CD4-positive, alpha-beta T cell treated with Interleukin-17A for 4 hours (primary cell): Measurements from ENCODE around the gene KCP.
"Not testable (repeated sequence)": the region's sequence is repeated elsewhere in the genome, so short reads cannot be mapped to it uniquely, and the experiment has no call there.

ENCODE experiments used
- DNase-seq: peaks from one replicate; pipeline ENCODE4 v3.0.0-alpha.2; 2020; ENCODE audit warnings: mixed read lengths

KCP gene

DNA sequence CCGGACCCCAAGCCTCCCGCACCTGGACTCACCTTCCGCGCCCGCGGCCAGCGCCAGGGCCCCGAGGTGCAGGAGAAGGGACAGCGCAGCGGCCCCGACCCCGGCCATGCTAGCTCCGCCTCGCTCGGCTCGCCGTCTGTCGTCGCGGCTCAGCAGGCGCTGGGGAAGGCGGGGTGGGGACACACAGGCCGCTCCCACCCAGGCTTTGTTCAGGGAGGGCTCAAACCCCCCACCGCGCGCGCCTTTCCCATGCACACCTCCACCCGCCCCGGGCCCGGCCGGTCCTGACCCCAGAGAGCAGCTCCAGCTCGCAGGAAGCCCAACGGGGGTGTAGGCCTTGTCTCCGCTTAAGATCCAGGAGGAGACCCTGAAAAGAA, at the start of gene KCP:
TSS of gene KCP (minus strand) at position 141 of the 377 bp plus-strand sequence. CDS start at position 108, 33 bp downstream.
- DNase-seq: no peak

DNA sequence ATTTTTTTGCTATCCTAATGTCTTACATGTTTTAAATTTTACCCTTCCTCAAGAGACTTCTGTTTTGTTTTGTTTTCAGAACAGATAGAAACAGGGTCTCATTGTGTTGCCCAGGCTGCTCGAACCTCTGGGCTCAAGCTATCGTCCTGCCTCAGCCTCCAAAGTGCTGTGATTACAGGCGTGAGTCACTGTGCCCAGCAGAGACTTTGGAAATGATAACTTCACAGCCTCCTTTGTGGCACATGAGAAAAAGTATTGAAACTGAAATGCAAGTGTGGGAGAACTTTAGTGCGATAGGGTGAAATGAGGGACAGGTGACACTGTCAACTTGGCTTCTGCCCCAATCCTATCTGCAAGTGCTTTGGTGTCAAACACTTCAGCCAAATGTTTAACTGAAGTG, 48.8 kb upstream of the KCP start:
- DNase-seq: no peak

DNA sequence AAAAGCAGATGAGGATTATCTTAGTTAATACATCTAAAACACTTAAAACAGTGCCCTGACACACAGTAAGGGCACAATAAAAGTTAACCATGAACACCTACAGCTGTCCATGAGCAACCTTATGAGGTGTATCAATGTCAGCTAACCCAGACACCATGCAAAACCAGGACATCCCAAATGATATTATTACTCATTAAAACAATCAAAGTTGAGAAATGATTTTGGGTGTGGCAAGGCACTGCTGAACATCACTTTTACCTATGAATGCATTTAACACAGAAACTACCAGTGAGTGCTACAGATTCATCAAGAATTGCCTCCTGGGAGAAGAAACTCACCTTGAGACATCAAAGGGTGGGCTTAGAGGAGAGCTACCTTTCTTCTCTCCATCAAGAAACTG, 45.5 kb upstream of the KCP start:
- no peak for DNase-seq

DNA sequence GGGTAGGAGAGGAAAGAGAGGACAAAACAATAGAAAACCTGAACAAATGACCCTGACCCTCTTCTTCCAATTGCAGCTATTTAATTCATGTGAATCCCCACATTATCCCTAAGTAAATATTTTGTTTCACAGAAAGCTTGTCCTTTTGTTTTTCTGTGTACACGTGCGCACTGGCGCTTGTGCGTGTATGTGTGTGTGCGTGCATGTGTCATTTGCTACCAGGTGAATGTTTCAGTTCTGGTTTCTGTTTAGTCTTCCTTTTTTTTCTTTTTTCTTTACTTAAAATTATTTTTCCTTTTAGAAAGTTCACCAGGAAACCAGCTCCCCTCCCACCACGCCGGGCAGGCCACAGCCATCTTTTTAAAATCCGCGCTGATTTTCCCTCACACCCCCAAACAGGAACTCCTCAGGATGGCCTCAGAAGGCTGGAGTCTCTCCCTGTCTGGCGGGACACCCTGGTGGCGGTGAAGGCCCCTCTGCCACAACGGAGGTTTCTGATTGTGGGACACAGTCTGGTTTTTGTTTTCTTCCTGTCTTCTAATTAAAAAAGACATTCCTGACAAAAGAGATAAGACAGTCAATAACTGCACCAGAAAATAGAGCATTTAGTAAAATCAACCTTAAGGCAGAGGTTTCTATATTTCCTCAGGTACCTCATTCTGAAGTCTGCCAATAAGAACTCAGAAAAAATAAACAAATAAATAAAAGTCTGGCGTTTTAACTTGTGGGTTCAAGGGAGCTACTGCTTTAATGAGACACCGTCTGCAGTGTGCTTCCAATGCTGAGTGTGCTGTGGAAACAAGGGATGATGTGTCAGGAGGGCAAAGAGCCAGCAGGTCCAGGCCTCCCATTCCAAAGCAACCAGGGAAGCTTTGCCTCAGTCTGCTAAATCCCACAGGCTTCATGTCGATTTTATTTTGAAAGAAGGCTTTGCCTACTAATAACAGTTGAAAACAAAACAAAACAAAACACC, 44.6 kb upstream of the KCP start:
- no peak for DNase-seq

DNA sequence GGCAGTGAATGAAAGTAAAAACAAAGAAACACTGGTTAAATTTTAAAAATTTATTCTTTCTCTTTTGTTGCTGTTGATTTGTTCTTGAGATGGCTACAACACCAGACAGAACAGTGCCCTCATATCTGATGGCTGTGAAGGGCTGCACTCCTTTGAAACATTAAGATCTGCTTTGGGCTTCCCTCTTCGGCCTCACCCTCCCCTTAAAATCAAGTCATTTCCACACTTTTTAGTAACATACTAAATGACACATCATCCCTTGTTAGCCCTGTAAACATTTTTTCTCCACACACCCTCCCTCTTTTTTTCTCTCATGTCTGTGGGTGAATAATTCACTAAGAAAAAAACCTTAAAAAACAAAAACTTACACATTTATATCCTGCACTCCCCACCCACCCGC, 43.6 kb upstream of the KCP start:
- no peak for DNase-seq

DNA sequence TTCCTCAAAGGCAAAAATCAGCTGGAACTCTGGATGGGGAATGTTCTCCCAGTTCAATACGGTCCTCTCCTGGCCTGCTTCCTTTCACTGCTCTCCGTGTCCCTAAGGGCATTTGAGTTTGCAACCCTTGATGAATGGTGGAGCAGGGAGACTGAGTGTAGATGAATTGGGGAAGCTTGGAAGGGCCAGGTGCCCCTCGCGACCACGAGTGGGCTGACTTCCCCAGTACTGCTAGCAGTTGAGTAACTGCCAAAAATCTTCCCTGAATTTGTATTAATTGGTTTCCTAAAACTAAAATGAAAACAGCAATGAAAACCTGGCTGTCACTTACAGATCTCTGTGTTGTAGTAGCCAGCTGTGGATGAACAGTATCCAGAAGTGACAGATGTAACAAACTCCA, 40.8 kb upstream of the KCP start:
- DNase-seq: no peak

DNA sequence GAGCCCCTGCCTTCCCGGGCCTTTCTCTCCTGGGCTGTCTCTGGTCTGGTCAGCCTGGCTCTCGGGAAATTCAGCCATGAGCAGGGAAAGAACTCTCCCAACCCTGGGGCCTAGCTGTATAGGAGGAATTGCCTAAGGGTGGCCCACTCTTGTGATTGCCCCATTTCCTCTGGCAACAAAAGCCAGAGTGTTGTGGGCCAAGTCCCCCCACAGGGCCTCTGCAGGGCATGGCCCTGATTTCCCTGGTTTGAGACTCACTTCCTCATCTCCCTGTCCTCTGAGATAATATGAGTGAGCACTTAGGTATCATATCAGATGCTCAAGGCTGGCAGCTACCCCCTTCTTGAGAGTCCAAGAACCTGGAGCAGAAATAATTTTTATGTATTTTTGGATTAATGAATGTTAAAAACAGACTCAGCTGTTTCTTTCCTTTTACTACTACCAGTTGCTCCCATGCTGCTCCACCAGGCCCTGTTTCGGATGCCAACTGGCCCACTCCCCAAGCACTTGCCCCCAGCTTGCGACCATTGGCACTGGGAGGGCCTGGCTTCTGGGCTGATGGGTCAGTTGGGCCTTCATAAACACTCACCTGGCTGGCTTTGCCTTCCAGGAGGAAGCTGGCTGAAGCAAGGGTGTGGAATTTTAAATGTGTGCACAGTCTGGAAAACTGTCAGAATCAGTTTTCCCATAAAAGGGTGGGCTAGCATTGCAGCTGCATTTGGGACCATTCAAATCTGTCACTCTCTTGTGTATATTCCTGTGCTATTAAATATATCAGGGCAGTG, 38.7 kb upstream of the KCP start:
- no peak for DNase-seq

DNA sequence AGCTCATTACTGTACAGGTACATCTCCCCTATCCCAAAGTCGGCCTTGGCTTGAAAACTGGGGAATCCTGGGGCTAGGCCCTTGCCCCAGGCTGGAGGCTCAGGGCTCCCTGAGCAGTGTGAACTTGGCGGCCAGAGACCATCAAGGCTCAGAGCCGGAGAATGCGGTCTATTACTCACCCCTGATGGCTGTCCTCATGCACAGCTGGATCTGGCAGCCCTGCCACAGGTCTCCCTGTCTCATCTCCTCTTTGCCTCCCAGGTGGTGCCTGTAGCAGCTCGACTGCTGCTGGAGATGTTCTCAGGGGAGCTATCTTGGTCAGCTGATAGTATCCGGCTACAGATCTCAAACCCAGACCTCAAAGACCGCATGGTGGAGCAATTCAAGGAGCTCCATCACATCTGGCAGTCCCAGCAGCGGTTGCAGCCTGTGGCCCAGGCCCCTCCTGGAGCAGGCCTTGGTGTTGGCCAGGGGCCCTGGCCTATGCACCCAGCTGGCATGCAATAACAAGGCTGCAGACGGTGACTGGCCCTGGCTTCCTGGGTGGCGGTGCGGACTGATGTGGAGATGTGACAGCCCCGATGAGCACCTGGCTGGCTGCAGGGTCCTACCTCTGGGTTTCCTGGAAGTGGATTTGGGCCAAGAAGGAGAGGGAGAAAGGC, 37.9 kb upstream of the KCP start:
- DNase-seq: no peak

DNA sequence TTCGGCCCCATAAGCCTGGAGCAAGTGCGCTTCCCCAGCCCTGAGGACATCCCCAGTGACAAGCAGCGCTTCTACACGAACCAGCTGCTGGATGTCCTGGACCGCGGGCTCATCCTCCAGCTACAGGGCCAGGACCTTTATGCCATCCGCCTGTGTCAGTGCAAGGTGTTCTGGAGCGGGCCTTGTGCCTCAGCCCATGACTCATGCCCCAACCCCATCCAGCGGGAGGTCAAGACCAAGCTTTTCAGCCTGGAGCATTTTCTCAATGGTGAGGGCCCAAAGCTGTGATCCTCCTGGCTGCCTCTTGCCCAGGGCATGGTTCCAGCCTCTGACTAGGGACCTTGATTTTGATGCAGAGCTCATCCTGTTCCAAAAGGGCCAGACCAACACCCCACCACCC, 37.3 kb upstream of the KCP start:
- DNase-seq: no peak

DNA sequence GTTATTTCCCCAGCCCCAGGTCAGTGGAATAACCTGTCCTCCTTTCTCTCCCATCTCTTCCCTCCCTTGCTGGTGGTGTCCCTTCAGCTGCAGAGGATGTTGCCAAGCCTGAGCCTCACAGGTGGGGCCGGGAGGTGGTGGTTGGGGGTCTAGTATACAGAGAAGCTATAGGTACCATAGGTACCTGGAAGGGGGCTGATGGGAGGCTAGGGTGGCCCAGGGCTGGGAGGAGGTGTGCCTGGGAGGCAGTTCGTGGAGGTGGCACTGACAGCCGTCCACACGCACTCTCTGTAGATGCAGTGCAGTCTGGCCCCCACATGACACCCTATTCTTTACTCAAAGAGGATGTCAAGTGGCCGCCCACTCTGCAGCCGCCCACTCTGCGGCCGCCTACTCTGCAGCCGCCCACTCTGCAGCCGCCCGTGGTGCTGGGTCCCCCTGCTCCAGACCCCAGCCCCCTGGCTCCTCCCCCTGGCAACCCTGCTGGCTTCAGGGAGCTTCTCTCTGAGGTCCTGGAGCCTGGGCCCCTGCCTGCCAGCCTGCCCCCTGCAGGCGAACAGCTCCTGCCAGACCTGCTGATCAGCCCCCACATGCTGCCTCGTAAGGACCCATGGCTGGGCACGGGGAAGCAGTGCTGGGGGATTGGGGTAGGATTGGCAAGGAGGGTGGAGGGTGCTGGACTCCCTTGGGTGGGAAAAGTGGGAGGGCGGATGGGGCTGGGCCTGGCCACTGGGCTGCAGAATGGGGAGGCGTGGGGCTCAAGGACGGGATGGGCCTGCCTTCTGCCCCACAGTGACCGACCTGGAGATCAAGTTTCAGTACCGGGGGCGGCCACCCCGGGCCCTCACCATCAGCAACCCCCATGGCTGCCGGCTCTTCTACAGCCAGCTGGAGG, 36.7 kb upstream of the KCP start:
- no peak for DNase-seq

DNA sequence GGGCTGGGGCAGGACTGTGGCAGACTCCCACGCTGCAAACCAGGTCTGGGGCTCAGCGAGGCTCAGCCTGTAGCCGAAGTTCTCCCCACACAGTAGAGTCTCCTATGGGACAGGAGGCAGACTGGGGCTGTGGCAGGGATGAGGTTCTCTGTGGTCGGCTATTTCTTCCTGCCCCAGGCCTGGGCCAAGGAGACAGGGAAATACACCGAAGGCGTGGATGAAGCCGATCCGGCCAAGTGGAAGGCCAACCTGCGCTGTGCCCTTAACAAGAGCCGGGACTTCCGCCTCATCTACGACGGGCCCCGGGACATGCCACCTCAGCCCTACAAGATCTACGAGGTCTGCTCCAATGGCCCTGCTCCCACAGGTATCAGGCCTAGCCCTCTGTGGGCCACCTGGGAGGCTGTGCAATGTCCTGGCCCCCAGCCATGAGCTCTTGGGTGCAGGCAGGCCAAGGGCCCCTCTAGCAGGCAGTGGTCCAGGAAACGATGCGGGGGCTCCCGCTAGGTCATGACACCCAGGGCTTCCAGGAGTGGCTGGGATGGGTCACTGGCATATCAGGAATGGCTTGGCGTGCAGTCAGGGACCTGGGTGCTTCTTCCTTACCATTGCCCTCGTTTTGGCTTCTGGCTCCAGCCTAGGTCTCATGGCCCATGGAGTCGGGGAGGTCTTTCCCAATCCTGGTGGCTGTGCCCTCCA, 35.3 kb upstream of the KCP start:
- DNase-seq: no peak

DNA sequence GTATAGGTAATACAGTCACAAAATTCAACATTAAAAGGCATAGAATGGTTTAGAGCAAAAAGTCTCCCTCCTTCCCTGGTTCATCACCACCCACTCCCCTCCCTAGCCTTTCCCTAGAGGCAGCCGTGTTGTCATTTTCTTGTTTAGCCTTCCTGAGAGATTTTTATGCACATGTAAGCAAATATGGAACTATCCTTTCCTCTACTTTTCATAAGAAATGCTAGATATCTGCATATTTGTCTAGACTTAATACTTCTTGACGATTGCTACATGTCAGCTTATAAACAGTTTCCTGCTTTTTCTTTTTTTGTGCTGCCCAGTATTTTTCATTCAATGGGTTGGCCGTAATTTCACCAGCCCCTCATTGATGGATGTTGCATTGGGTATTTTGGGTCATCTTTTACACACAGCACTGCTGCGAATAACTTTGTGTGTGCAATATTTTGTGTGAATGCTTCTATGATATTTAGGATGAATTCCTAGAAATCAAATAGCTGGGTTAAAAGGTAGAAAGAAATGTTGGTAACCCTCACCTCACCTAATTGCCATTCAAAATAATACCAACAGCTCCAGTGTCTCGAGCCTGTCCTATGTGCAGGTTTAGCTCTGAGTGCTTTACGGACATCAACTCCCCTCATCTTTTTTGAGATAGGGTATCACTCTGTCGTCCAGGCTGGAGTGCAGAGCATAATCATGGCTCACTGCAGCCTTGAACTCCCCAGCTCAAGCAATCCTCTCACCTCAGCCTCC, 34.2 kb upstream of the KCP start:
- DNase-seq: no peak

DNA sequence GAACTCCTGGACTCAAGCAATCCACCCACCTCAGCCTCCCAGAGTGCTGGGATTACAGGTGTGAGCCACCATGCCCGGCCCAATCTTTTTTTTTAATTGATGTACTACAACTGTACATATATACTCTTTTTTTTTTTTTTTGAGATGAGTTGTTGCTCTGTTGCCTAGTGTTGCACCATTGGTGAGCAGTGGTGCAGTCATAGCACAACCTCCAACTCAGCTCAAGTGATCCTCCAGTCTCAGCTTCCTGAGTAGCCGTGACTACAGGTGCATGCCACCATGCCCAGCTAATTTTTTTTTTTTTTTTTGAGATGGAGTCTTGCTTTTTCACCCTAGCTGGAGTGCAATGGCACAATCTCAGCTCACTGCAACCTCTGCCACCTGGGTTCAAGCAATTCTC, 32.7 kb upstream of the KCP start:
- not testable (repeated sequence) for DNase-seq

DNA sequence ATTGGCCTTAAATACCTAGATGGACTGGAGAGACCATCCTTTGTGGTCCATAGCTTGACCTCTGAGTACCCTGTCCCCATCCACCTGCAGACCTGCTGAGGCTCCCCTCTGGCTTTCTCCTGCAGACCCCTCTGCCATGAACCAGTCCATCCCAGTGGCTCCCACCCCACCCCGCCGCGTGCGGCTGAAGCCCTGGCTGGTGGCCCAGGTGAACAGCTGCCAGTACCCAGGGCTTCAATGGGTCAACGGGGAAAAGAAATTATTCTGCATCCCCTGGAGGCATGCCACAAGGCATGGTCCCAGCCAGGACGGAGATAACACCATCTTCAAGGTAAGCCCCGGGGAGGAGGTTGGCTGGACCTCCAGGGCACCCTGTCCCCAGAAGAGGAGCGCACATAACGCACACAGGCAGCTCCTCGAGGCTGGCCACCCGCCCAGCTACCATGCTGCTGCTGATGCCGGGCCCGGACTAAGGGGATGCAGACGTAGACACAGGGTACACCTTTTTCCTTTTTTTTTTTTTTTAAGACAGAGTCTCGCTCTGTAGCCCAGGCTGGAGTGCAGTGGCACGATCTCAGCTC, 31.5 kb upstream of the KCP start:
- no peak for DNase-seq

DNA sequence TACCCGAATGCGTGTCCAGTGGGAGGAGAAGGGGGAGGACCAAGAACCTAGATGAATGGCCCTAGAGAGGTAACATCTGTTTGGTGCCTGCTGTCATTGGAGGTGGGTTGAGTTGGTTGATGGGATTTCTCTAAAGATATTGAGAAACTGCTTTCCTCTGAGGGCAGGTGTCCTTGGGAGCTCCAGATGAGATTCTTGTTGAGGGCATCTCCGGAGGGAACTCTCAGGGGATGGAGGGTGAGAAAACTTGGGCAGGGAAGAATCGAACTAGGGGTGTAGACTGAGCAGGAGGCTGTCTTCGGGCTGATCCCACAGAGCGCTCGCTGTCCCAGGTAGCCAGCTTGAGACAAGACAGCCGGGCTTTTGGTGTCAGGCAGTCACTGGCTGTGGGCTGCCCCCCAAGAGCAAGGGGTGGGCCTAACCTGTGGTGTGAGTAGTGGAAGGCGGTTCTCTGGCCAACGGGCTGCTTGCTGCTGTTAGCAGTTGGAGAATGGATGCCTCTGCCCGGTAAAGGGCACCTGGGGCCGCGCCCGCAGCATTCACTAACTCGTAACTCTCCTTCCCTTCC, 30.9 kb upstream of the KCP start:
- DNase-seq: no peak

DNA sequence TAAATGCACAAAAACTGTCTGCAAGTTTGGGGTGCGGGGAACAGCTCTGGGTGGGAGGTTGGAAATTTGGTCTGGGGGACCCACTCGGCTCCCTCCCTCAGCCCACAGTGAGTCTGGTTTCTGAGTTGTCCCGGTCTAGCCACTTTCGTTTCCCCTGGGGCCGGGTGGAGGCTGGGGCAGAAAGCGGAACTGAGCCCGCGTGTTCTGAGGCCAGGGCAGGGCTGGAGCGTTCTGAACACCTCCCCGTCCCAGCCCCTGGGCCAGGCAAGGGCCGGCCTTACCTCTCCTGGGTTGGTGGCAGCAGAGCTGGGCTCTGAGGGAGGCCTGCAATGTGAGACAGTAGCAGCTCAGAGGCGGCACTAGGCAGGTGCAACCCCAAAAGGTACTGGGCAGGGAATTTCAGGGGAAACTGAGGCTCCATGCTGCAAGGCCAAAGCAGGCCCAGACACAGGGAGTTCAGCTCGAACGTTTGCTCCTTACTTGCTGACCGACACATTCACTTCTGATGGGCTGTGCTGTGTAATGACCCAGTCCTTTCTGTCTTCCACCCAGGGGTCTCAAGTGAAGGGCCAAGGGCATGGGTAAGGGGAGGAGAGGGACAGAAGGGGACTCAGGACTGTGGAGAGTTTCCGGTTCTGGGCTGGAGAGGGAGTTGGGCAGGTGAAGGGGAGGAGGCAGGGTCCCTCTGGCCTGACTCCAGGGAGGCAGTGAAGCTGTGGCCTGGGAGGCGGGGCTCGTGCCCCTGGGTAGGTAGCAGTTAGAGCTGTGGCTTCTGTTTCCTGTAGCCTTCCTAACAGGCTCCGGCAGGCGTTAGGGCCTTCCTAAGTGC, 30.2 kb upstream of the KCP start:
- peak; percentile 33 for DNase-seq

DNA sequence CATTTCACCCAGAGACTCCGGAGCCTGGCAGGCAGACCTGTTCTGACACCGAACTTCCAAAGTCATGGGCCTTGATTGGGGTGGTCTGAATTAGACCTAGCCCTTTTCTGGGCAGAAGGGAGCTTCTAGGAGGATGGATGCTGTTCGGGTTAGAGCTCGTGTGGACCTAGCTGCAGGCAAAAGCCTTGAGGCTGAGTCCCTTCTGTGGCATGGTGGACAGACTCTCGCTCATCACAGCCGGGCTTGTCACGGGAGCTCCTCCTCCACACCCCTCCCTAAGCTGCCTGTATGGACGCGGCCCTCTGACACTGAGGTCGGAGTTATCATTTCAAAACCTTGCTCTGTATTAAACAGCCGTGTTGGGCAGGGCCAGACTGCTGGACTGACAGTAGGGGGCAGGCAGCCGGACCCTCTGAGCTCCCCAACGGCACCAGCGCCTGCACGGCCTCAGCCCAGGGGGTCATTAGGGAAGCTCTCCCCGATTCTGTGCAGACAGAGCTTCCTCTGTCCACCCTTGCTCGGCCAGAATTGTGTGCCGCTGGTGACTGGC, 29.4 kb upstream of the KCP start:
- no peak for DNase-seq

DNA sequence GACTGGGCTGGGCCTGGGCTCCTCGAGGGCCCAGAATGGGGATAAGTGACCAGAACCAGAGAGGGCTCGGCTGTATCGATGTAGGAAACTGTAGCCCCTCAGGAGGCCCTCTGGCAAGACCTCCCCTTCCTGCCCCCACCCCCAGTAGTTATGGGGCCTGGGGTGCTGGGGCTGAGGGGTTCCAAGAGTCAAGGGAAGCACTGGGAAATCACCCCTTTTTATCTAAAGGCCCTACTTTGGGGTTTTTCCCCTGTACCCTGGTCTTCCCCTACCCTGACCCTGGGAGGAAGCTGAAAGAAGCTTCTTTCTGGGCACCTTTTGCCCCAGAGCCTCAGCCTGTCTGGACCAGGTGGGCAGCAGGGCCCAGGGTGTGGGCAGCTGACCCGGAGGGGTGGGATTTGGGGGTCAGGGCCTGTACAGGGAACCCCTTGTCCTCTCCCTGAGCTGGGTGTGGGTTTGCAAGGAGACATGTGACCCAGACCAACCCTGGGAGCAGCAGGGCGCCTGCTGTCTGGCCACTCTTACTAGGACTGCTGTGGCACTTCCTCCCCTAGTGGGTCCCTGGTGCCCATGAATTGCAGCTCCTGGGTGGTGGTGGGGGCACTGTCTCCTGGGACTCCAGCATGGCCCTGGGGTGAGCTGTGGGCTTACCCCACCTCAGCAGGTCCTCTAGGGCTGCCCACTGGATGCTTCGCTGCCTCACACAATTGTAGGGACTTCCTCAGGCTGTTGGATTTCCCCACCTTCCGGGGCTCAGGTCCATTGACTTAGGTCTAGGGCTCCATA, 28.8 kb upstream of the KCP start:
- DNase-seq: no peak
